SK-N-SH treated with all-trans-retinoic acid at 6 μM for 48 hours (cell line): ENCODE results near the gene ITGB2.

Experiments used
- ATAC-seq: fragments of 200-7000 bp; cut with Tn5 transposase; 3 replicates; pipeline ENCODE4 v1.9.1; 2020; ENCODE audit warnings: mild to moderate bottlenecking, moderate library complexity
- ARNTL ChIP-seq: fragments of 450-650 bp; formaldehyde crosslinking; IDR thresholded peaks from 2 replicates; pipeline ENCODE4 v1.5.0; 2020; ENCODE audit warnings: low read depth, mild to moderate bottlenecking, moderate library complexity, borderline replicate concordance
- BACH2 ChIP-seq: fragments of 250-450 bp; sonication (Bioruptor Pico); IDR thresholded peaks from 2 replicates; pipeline ENCODE4 v1.9.0; 2021; ENCODE audit warnings: mild to moderate bottlenecking, borderline replicate concordance
- CSDC2 ChIP-seq: fragments of 250-450 bp; sonication (Bioruptor Pico); IDR thresholded peaks from 2 replicates; pipeline ENCODE4 v1.5.0; 2020; ENCODE audit warnings: mild to moderate bottlenecking, moderate library complexity
- GLIS3 ChIP-seq: fragments of 250-450 bp; sonication (Bioruptor Pico); IDR thresholded peaks from 2 replicates; pipeline ENCODE4 v1.5.0; 2020; ENCODE audit warnings: mild to moderate bottlenecking, moderate library complexity
- ISL1 ChIP-seq: fragments of 250-450 bp; sonication (Bioruptor Pico); IDR thresholded peaks from 2 replicates; pipeline ENCODE4 v2.1.2; 2022; ENCODE audit warnings: mild to moderate bottlenecking, moderate library complexity
- OSR1 ChIP-seq: fragments of 250-450 bp; sonication (Bioruptor Pico); IDR thresholded peaks from 2 replicates; pipeline ENCODE4 v1.8.0; 2022; ENCODE audit warnings: moderate library complexity, mild to moderate bottlenecking, inconsistent platforms
- PPARA ChIP-seq: fragments of 250-450 bp; sonication (Bioruptor Pico); IDR thresholded peaks from 2 replicates; pipeline ENCODE4 v1.5.0; 2020; ENCODE audit warnings: mild to moderate bottlenecking, borderline replicate concordance
- RARB ChIP-seq: fragments of 250-450 bp; sonication (Bioruptor Pico); IDR thresholded peaks from 2 replicates; pipeline ENCODE4 v1.8.0; 2021; ENCODE audit warnings: mild to moderate bottlenecking, moderate library complexity
- SNAI2 ChIP-seq: fragments of 250-450 bp; sonication (Bioruptor Pico); IDR thresholded peaks from 2 replicates; pipeline ENCODE4 v1.5.0; 2020; ENCODE audit warnings: mild to moderate bottlenecking, moderate library complexity
- TOX ChIP-seq: fragments of 250-450 bp; sonication (Bioruptor Pico); IDR thresholded peaks from 2 replicates; pipeline ENCODE4 v1.8.0; 2021; ENCODE audit warnings: mild to moderate bottlenecking, moderate library complexity, borderline replicate concordance
- ZC3H10 ChIP-seq: fragments of 250-450 bp; sonication (Bioruptor Pico); IDR thresholded peaks from 2 replicates; pipeline ENCODE4 v1.5.1; 2021; ENCODE audit warnings: mild to moderate bottlenecking, moderate library complexity
- ZFP3 ChIP-seq: fragments of 250-450 bp; sonication (Bioruptor Pico); IDR thresholded peaks from 2 replicates; pipeline ENCODE4 v1.5.0; 2020; ENCODE audit warnings: mild to moderate bottlenecking, moderate library complexity
- ZFP30 ChIP-seq: fragments of 450-650 bp; formaldehyde crosslinking; IDR thresholded peaks from 2 replicates; pipeline ENCODE4 v1.5.0; 2022; ENCODE audit warnings: mild to moderate bottlenecking, moderate library complexity
- ZNF565 ChIP-seq: fragments of 450-650 bp; formaldehyde crosslinking; conservative IDR thresholded peaks from 2 replicates; pipeline ENCODE4 v1.5.0; 2020; ENCODE audit warnings: low read depth, mild to moderate bottlenecking, moderate library complexity
- ZNF70 ChIP-seq: fragments of 450-650 bp; formaldehyde crosslinking; IDR thresholded peaks from 2 replicates; pipeline ENCODE4 v1.5.0; 2020; ENCODE audit warnings: mild to moderate bottlenecking, moderate library complexity
- ZNF8 ChIP-seq: fragments of 450-650 bp; formaldehyde crosslinking; IDR thresholded peaks from 2 replicates; pipeline ENCODE4 v1.5.0; 2020; ENCODE audit warnings: mild to moderate bottlenecking, moderate library complexity
- TF ChIP-seq, protein P1 (sequence below): fragments of 250-450 bp; sonication (Bioruptor Pico); IDR thresholded peaks from 2 replicates; pipeline ENCODE4 v1.8.0; 2020; ENCODE audit warnings: mild to moderate bottlenecking, moderate library complexity, borderline replicate concordance
- TF ChIP-seq, protein P2 (sequence below): fragments of 250-450 bp; sonication (Bioruptor Pico); IDR thresholded peaks from 2 replicates; pipeline ENCODE4 v1.5.1; 2021; ENCODE audit warnings: mild to moderate bottlenecking, moderate library complexity
- TF ChIP-seq, protein P3 (sequence below): fragments of 250-450 bp; sonication (Bioruptor Pico); IDR thresholded peaks from 2 replicates; pipeline ENCODE4 v1.5.0; 2020; ENCODE audit warnings: mild to moderate bottlenecking, moderate library complexity
- TF ChIP-seq, protein P4 (sequence below): fragments of 250-450 bp; sonication (Bioruptor Pico); IDR thresholded peaks from 2 replicates; pipeline ENCODE4 v1.5.1; 2020; ENCODE audit warnings: low read depth, mild to moderate bottlenecking, moderate library complexity
- TF ChIP-seq, protein P5 (sequence below): fragments of 250-450 bp; sonication (Bioruptor Pico); IDR thresholded peaks from 2 replicates; pipeline ENCODE4 v1.8.0; 2021; ENCODE audit warnings: low read depth, mild to moderate bottlenecking, moderate library complexity, borderline replicate concordance

ITGB2 gene

DNA sequence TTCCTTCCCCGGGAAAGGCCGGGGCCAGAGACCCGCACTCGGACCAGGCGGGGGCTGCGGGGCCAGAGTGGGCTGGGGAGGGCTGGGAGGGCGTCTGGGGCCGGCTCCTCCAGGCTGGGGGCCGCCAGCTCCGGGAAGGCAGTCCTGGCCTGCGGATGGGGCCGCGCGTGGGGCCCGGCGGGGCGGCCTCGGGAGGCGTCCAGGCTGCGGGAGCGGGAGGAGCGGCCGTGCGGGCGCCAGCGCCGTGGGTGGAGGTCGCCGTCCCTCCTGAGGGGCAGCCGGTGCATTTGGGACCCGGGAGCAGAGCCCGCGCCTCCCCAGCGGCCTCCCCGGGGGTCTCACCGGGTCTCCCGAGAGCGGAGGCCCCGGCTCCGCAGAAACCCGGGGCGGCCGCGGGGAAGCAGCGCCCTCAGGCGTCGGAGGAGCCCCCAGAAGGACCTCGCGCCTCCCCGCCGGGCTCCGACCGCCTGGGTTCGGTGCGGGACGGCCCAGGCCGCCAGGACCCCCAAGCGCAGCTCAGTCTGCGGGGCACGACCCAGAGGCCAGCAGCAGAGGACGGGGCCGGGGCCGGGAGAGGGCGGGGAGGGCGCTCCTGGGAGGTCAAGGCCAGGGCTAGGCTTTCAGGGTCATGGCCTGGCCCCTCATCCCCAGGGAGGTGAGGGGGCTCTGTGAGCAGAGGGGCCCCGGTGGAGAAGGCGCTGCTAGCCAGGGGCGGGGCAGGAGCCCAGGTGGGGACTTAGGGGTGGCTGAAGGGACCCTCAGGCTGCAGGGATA, 11.9 kb upstream of the ITGB2 start:
- peak; percentile 47 for ATAC-seq

DNA sequence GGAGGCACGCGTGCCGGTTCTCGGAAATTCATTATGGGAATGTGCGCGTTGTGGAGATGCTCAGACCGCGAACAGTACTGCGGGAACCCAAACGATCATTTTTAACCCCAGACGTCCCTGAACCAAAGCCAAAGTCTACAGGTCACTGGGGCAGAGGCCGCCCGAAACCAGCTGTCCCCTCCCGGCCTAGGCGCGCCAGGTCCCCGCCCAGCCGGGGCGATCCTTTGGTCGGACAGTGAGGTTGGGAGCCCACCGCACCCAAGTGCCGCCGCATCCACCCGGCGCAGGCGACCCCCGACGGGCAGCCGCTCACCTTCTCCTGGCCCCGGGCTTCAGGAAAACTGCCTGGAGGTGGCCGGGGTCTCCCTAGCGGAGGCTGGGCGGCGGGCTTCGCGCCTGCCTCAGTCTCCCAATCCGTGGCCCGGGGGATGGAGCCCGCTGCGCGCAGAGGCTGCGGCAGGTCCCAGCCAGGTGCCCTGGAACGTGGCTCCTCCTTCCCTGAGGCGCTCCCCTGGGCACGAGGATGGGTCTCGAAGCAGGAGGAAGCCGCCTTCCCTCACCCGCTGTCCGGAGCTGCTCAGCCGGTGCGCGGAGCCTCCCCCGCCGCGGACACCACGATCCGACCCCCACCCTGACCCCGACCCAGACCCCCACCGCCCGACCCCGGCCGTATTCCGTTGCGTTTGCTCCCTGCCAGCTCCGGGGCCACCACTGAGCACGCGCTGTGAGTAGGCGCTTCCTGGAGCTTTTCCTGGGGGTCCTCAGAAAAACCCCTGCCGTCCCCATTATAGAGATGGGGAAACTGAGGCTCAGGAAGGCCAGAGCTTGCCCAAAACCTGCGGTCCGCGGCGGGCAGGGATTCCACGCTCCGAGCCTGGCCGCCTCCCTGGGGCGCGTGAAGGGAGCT, 11.1 kb upstream of the ITGB2 start:
- no peak for ATAC-seq
- TF ChIP-seq RARB (CRISPR knock-in tag) (no peak), ZFP30 (no peak), PPARA (CRISPR knock-in tag) (no peak), TOX (CRISPR knock-in tag) (no peak), ZNF70 (CRISPR knock-in tag) (no peak), ZFP3 (no peak), ZNF8 (no peak), CSDC2 (no peak), ARNTL (CRISPR knock-in tag) (no peak), BACH2 (CRISPR knock-in tag) (no peak), GLIS3 (no peak), SNAI2 (no peak)
- TF ChIP-seq, protein P1, sequence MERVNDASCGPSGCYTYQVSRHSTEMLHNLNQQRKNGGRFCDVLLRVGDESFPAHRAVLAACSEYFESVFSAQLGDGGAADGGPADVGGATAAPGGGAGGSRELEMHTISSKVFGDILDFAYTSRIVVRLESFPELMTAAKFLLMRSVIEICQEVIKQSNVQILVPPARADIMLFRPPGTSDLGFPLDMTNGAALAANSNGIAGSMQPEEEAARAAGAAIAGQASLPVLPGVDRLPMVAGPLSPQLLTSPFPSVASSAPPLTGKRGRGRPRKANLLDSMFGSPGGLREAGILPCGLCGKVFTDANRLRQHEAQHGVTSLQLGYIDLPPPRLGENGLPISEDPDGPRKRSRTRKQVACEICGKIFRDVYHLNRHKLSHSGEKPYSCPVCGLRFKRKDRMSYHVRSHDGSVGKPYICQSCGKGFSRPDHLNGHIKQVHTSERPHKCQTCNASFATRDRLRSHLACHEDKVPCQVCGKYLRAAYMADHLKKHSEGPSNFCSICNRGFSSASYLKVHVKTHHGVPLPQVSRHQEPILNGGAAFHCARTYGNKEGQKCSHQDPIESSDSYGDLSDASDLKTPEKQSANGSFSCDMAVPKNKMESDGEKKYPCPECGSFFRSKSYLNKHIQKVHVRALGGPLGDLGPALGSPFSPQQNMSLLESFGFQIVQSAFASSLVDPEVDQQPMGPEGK (CRISPR knock-in tag), result no peak
- TF ChIP-seq, protein P2, sequence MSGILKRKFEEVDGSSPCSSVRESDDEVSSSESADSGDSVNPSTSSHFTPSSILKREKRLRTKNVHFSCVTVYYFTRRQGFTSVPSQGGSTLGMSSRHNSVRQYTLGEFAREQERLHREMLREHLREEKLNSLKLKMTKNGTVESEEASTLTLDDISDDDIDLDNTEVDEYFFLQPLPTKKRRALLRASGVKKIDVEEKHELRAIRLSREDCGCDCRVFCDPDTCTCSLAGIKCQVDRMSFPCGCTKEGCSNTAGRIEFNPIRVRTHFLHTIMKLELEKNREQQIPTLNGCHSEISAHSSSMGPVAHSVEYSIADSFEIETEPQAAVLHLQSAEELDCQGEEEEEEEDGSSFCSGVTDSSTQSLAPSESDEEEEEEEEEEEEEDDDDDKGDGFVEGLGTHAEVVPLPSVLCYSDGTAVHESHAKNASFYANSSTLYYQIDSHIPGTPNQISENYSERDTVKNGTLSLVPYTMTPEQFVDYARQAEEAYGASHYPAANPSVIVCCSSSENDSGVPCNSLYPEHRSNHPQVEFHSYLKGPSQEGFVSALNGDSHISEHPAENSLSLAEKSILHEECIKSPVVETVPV (CRISPR knock-in tag), result no peak
- TF ChIP-seq, protein P3, sequence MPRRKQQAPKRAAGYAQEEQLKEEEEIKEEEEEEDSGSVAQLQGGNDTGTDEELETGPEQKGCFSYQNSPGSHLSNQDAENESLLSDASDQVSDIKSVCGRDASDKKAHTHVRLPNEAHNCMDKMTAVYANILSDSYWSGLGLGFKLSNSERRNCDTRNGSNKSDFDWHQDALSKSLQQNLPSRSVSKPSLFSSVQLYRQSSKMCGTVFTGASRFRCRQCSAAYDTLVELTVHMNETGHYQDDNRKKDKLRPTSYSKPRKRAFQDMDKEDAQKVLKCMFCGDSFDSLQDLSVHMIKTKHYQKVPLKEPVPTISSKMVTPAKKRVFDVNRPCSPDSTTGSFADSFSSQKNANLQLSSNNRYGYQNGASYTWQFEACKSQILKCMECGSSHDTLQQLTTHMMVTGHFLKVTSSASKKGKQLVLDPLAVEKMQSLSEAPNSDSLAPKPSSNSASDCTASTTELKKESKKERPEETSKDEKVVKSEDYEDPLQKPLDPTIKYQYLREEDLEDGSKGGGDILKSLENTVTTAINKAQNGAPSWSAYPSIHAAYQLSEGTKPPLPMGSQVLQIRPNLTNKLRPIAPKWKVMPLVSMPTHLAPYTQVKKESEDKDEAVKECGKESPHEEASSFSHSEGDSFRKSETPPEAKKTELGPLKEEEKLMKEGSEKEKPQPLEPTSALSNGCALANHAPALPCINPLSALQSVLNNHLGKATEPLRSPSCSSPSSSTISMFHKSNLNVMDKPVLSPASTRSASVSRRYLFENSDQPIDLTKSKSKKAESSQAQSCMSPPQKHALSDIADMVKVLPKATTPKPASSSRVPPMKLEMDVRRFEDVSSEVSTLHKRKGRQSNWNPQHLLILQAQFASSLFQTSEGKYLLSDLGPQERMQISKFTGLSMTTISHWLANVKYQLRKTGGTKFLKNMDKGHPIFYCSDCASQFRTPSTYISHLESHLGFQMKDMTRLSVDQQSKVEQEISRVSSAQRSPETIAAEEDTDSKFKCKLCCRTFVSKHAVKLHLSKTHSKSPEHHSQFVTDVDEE, result no peak
- TF ChIP-seq, protein P4, sequence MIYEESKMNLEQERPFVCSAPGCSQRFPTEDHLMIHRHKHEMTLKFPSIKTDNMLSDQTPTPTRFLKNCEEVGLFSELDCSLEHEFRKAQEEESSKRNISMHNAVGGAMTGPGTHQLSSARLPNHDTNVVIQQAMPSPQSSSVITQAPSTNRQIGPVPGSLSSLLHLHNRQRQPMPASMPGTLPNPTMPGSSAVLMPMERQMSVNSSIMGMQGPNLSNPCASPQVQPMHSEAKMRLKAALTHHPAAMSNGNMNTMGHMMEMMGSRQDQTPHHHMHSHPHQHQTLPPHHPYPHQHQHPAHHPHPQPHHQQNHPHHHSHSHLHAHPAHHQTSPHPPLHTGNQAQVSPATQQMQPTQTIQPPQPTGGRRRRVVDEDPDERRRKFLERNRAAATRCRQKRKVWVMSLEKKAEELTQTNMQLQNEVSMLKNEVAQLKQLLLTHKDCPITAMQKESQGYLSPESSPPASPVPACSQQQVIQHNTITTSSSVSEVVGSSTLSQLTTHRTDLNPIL (CRISPR knock-in tag), result no peak
- TF ChIP-seq, protein P5, sequence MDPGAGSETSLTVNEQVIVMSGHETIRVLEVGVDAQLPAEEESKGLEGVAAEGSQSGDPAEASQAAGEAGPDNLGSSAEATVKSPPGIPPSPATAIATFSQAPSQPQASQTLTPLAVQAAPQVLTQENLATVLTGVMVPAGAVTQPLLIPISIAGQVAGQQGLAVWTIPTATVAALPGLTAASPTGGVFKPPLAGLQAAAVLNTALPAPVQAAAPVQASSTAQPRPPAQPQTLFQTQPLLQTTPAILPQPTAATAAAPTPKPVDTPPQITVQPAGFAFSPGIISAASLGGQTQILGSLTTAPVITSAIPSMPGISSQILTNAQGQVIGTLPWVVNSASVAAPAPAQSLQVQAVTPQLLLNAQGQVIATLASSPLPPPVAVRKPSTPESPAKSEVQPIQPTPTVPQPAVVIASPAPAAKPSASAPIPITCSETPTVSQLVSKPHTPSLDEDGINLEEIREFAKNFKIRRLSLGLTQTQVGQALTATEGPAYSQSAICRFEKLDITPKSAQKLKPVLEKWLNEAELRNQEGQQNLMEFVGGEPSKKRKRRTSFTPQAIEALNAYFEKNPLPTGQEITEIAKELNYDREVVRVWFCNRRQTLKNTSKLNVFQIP (CRISPR knock-in tag), result no peak

More for the DNA sequence above, 11.9 kb upstream of the ITGB2 start:
- TF ChIP-seq ZNF8, result no peak
- no peak for TF ChIP-seq BACH2 (CRISPR knock-in tag)
- TF ChIP-seq OSR1 (CRISPR knock-in tag), result no peak
- no peak for TF ChIP-seq ZNF565 (CRISPR knock-in tag)
- TF ChIP-seq TOX (CRISPR knock-in tag), result no peak
- TF ChIP-seq, protein P2 (CRISPR knock-in tag), result no peak
- no peak for TF ChIP-seq ZFP3
- no peak for TF ChIP-seq ISL1 (CRISPR knock-in tag)
- TF ChIP-seq ZC3H10 (CRISPR knock-in tag), result no peak
- TF ChIP-seq CSDC2, result no peak
- TF ChIP-seq, protein P4 (CRISPR knock-in tag), result no peak
- TF ChIP-seq, protein P5 (CRISPR knock-in tag), result no peak
- TF ChIP-seq ZFP30, result no peak
